Adipocyte (in vitro differentiated cells): ENCODE measurements around the gene LYSMD2.
"Not testable (repeated sequence)": the region's sequence is repeated elsewhere in the genome, so short reads cannot be mapped to it uniquely, and the experiment has no call there.

Source experiments
- DNase-seq: peaks from one replicate; pipeline ENCODE4 v3.0.0-alpha.2; 2015; ENCODE audit warnings: low read depth
- H3K27me3 ChIP-seq: replicated peaks from 2 replicates; pipeline ENCODE4 v1.7.0; 2013; ENCODE audit warnings: mild to moderate bottlenecking, low read length, moderate library complexity; ENCODE audit not compliant: control insufficient read depth, insufficient read depth
- H3K36me3 ChIP-seq: 2 replicates; pipeline ENCODE4 v1.7.0; 2013; ENCODE audit warnings: low read length, mild to moderate bottlenecking, moderate library complexity; ENCODE audit not compliant: control insufficient read depth, insufficient read depth, severe bottlenecking
- H3K4me1 ChIP-seq: 2 replicates; pipeline ENCODE4 v1.7.0; 2013; ENCODE audit warnings: mild to moderate bottlenecking, low read length, moderate library complexity; ENCODE audit not compliant: control insufficient read depth, insufficient read depth
- H3K4me3 ChIP-seq: 2 replicates; pipeline ENCODE4 v1.7.0; 2013; ENCODE audit warnings: mild to moderate bottlenecking, low read length, moderate library complexity
- H3K9ac ChIP-seq: 2 replicates; pipeline ENCODE4 v1.7.0; 2013; ENCODE audit warnings: mild to moderate bottlenecking, low read length, moderate library complexity
- H3K9me3 ChIP-seq: 2 replicates; pipeline ENCODE4 v1.7.0; 2013; ENCODE audit warnings: mild to moderate bottlenecking, low read length, moderate library complexity; ENCODE audit not compliant: control insufficient read depth

The LYSMD2 gene, protein sequence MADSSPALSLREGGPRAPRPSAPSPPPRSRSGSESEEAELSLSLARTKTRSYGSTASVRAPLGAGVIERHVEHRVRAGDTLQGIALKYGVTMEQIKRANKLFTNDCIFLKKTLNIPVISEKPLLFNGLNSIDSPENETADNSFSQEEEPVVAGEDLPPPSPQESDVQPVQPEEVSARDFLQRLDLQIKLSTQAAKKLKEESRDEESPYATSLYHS

DNA sequence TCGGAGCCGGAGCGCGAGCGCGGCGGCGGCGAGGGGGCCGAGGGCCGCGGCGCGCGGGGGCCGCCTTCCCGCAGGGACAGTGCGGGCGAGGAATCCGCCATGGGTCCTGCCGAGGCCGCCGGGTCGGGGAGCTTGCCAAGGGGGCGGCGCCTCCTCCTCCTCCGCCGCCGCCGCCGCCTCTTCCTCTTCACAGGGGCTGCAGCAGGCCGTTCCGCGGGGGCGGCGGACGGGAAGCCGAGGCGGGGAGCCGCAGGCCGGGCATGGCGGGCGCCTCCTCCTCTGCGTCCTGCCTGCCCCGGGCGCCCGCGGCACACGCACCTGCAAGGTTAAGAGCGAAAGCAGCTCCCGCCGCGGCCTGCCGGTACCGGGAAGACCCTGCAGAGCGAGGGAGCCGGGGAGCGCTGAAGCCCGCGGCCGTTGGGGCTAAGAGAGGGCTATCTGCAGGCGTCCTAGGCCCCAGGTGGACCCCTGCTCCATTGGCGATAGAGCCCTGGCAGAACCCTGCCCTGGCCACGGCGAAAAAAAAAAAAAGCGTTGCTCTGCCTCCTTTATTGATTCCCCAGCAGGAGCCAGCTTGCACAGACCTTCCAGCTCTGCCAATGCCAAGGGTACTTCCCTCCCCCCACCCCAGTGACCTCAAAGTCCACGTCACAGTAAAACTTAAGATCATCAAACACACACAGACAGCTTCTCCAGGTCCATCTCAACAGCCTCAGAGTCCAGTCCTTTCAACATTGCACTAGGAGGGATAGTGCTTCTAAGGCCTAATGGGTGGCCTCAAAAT lies at the start of gene LYSMD2:
LYSMD2 (minus strand) TSS at position 134 of the 784 bp plus-strand sequence; CDS start at position 101, 33 bp downstream.
- no peaks in the 10 kb centered on the region for H3K36me3 ChIP-seq
- peak within 1 kb of the TSS; percentile 83 for H3K4me3 ChIP-seq
- peaks cover 14% of the 10 kb centered on the region for H3K4me1 ChIP-seq
- H3K9me3 ChIP-seq = no peaks in the 10 kb centered on the region
- H3K27me3 ChIP-seq = no peaks in the 10 kb centered on the region
- H3K9ac ChIP-seq = peak within 1 kb of the TSS; percentile 70
- DNase-seq = peak; percentile 81

DNA sequence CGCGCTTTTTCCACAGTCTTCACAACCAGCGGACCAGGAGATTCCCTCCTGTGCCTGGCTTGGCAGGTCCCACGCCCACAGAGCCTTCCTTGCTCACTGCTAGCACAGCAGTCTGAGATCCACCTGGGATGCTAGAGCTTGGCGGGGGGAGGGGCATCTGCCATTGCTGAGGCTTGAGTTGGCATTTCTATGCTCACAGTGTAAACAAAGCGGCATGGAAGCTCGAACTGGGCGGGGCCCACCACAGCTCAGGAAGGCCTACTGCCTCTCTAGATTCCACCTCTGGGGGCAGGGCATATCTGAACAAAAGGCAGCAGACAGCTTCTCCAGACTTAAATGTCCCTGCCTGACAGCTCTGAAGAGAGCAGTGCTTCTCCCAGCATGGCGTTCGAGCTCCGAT lies 49.7 kb upstream of the LYSMD2 start:
- not testable (repeated sequence) for H3K4me3 ChIP-seq, H3K4me1 ChIP-seq, H3K27me3 ChIP-seq, DNase-seq, H3K9me3 ChIP-seq, H3K36me3 ChIP-seq, H3K9ac ChIP-seq

DNA sequence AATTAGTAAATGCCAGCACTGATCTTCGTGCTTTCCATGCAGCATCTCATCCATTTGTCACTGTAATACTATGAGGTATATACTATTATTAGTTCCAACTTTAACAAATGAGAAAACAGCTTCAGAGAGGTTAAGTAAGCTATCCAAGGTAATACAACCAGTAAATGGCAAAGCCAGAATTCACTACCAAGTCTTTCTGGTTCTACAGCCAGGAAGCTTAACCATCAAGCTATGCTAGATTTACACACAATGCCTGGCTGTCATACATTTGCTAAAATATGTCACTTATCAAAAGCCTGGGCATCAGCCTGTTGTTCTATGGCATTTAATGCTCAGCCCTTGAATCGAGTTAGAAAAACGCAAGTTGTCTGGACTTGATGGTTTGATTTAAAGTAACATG lies 46.5 kb upstream of the LYSMD2 start:
- Histone ChIP-seq H3K9me3 (no peaks in the 10 kb centered on the region), H3K36me3 (peaks cover 7% of the 10 kb centered on the region), H3K4me3 (no peak overlapping the region), H3K9ac (no peak overlapping the region), H3K27me3 (no peaks in the 10 kb centered on the region), H3K4me1 (peaks cover 5% of the 10 kb centered on the region)
- no peak for DNase-seq

DNA sequence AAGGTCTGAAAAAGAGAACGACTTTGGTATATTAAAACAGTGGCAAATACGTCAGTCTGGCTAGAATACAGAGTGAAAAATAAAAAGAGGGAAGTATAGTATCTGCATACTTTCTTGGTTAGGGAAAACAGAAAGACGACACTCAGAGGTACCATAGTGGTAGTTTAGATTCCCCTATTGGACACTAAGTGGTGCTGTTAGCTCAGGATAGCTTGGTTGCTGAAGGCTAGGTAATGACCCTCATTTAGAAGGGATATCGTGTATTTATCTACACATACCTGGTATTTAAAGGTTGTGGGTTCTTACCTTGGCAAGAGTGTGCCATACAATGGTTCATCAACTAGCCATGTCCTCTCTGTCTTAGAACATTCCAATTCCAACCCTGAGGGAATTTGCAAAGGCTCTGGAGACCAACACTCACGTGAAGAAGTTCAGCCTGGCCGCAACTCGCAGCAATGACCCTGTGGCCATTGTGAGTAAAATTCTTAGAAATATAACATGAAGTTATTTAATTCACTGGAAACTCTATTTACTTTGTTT lies 45.0 kb upstream of the LYSMD2 start:
- no peak overlapping the region for H3K4me3 ChIP-seq
- no peak for DNase-seq
- H3K9me3 ChIP-seq = no peaks in the 10 kb centered on the region
- H3K36me3 ChIP-seq = peaks cover 7% of the 10 kb centered on the region
- no peak overlapping the region for H3K9ac ChIP-seq
- peaks cover 5% of the 10 kb centered on the region for H3K4me1 ChIP-seq
- no peaks in the 10 kb centered on the region for H3K27me3 ChIP-seq

DNA sequence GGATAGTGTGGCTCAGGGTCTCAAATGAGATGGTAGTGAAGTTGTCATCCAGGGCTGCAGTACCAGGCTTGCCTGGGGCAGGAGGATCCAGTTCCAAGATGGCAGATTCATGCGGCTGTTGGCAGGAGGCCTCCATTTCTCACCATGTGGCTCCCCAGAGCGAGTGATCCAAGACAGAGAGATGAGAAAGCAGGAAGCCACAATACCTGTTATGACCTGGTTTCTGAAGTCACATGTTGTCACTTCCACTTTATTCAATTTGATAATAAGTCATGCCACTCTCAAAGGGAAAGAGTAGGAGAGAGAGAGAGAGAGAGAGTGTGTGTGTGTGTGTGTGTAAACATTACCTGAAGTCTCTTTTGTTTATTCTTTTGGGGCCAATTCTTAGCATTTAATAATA lies 44.1 kb upstream of the LYSMD2 start:
- peaks cover 9% of the 10 kb centered on the region for H3K4me1 ChIP-seq
- no peak for DNase-seq
- no peaks in the 10 kb centered on the region for H3K9me3 ChIP-seq
- H3K27me3 ChIP-seq = no peaks in the 10 kb centered on the region
- no peak overlapping the region for H3K9ac ChIP-seq
- H3K4me3 ChIP-seq = no peak overlapping the region
- peaks cover 6% of the 10 kb centered on the region for H3K36me3 ChIP-seq

DNA sequence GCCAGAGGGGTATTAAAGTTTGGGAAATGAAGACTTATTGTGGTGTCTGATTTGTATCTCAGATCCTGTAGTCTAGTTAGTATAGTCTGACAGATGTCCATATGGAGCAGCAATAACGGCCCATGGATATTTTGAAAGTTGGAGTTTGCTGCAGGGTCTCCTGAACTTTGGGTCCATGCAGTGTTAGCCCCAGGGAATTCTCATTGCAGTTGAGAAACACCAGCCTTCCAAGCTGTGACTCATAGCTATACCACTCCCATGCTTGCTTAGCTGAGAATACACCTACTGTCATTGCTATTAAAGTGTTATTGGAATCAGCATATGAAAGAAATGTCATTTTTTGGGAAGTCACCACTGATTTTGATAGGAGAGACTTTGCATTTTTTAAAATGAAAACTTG lies 43.2 kb upstream of the LYSMD2 start:
- Histone ChIP-seq H3K27me3 (no peaks in the 10 kb centered on the region), H3K4me1 (peaks cover 9% of the 10 kb centered on the region), H3K4me3 (no peak overlapping the region), H3K9ac (no peak overlapping the region), H3K36me3 (no peaks in the 10 kb centered on the region), H3K9me3 (no peaks in the 10 kb centered on the region)
- DNase-seq = peak; percentile 53

DNA sequence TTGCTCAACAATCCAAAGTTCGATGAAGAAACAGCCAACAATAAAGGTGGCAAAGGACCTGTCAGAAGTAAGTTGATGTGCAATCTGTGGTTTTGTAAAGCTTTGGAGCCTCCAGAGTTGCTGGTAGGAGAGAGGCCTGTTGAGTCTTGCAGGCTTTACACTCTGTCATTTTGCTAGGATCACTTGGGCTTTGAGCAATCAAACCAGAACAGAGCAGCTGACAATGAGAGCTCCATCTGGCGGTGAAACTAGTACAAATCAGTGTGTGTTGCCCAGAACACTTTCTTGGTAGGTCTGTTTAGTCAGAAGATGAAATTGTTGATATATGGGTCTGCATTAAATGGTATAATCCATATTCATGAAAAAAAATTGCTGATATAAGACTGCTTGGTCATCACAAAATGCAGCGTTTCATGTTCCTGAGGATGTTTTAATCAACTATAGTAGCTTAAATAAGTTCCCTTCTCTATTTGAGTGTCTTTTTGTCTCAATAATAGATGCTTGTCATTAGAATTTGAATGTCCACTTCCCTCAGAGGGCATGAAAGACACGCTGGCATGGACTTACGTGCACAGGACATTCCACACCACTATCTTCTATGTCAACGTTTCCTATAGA lies 39.6 kb upstream of the LYSMD2 start:
- Histone ChIP-seq H3K27me3 (no peaks in the 10 kb centered on the region), H3K4me1 (peaks cover 14% of the 10 kb centered on the region), H3K9me3 (no peaks in the 10 kb centered on the region), H3K9ac (no peak overlapping the region), H3K36me3 (peaks cover 6% of the 10 kb centered on the region), H3K4me3 (no peak overlapping the region)
- DNase-seq = peak; percentile 92

DNA sequence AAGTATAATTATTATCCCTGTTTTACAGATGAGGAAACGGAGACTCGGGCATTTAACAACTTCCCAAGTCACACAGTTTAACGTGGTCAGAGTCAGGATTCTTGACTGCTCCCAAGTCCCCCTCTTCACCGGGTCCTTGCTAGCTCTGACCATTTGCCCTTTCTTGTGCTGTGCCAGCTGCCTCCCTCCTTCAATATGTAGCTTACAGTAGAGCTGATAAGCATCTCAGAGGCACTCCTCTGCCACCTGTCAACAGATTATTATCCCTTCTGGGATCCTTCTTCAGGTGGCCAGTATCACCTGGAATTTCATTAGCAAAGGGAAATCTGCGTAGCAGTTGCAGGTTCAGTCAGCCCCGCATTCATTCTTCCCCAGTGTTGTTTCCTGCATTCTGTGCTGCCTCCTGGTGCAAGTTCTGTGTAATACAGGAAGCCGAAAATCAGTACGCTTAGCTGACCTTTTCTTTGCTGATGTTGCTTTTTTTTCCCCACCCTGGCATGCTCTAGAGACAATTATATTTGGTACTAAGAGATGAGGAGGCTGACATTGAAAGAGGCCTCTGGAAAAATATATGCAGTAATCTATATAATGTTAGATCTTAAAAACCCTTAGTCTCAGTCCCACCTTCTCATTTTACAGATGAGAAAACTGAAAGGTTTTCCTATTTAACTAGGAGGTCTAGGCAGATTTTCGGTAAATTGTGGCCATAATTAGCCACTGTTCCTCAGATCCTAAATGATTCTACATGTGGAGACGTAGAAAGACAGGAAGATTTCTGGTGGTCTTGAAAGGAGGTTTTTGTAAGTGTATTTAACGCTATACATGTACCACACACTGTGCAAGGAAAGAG lies 38.7 kb upstream of the LYSMD2 start:
- H3K4me3 ChIP-seq = no peak overlapping the region
- H3K36me3 ChIP-seq = peaks cover 6% of the 10 kb centered on the region
- H3K9ac ChIP-seq = no peak overlapping the region
- H3K27me3 ChIP-seq = no peaks in the 10 kb centered on the region
- H3K9me3 ChIP-seq = no peaks in the 10 kb centered on the region
- H3K4me1 ChIP-seq = peaks cover 16% of the 10 kb centered on the region
- peak; percentile 54 for DNase-seq

DNA sequence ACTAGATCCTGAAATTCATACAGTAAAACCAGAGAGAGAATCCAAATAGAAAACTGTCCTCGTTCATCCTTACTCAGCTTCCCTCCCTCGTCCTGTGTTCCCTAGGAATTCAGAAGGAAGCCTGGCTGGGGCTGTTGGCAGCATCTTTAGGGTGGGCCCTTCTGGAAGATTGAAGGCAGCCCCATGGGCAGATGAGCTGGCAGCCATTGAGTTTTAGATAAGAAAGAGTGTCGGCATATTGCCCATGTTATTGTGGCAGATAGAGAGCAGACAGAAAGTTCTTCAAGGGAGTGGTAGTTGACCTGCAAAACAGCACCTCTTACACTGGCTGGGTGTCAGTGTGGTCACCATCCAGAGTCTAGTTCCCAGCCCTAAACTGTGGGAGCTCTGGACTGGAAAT lies 37.5 kb upstream of the LYSMD2 start:
- Histone ChIP-seq H3K36me3 (peaks cover 6% of the 10 kb centered on the region), H3K4me3 (no peak overlapping the region)
- DNase-seq = no peak

DNA sequence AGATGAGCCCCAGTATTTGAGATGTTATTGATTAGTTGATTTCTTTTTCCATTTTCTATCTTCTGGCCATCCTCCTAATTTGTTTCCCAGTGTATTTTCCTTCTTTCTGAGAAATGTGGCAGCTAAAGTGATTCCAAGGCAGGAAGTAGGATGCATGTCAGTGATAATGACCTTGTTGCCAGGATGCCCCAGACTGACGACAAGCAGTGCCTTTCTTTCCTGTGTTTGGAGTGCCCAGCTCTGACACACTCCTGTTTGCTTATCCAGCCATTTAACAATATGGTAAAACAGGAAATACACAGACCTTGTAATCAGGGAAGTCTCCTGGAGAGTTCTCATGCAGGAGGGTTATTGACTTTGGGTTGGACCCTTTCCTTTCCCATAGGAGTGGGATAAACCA lies 34.3 kb upstream of the LYSMD2 start:
- DNase-seq = no peak
- H3K27me3 ChIP-seq = no peaks in the 10 kb centered on the region
- peaks cover 9% of the 10 kb centered on the region for H3K4me1 ChIP-seq
- H3K36me3 ChIP-seq = peaks cover 6% of the 10 kb centered on the region
- H3K9ac ChIP-seq = no peak overlapping the region
- no peak overlapping the region for H3K4me3 ChIP-seq
- H3K9me3 ChIP-seq = no peaks in the 10 kb centered on the region

More for the DNA sequence above, 37.5 kb upstream of the LYSMD2 start:
- H3K4me1 ChIP-seq = peaks cover 10% of the 10 kb centered on the region
- H3K9me3 ChIP-seq = no peaks in the 10 kb centered on the region
- H3K27me3 ChIP-seq = no peaks in the 10 kb centered on the region
- H3K9ac ChIP-seq = no peak overlapping the region
